ENCODE results near the gene ADPRH. TPM values are rescaled to one million over a fixed set of nuclear protein-coding genes. Genes with fewer than 3 reads are reported as not detected.

Gene ADPRH
- total RNA-seq: 0.68 and 3.9 TPM in 2 replicates

DNA sequence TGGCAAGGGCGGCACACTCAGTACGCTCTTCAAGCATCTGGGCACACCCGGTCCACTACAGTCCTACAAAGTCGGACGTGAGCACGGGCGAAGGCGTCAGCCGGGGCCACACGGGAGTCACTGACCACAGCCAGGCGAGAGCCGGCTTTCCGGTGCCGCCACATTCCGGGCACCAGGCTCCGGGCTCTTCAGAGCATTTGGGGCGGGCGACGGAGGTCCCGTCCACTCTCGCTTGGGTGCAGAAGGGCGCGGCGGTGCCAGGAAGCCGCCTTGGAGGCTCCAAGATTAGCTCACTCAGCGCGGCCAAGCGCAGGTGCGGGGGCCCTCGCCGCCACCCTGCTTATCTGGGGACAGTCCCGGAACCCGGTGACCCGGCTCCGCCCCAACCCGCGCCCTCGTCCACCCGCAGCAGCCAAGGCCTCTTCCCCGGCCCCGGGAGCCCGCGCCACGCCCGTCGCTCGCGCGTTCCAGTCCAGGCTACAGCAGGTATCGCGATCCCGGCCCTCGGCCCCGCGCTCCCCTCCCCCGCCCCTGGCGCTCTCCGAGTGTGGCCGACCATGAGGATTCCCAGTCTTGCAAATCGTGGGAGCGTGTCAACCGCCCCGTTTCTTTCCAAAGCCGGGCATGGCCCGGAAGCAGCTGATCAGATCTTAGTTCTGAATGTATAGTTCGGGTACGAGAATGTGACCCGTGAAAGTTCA is at the start of gene ADPRH:
Gene ADPRH, plus strand, starts transcription at position 127 of the 701 bp plus-strand sequence. CDS start 2,678 bp downstream, outside the sequence.

DNA sequence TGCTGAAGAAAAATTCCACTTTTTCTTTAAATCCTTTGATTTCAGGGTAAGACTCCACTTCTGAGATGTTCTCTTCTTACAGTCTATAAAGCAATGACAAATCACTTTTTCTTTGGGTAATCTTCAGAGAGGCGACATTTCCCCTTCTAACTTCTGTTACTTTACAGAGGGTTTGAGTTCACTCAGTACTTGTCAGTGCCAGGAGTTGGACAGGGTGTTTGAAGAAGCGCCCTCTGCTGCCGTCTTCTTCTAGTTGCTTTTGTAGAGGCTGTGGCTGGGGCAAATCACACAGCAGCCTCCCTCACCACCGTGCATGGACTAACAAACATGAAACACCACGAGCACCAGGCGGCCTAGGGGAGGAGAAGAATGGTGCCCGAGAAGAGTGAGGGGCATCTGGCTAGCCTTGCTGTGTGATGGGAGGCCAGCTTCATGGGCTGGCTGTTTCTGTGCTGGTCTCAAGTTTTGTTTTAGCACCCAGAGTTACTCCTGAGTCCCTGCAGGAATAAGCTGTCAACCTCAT is 19.8 kb upstream of the ADPRH start, which contains the start of gene CD80:
Gene CD80, minus strand, starts transcription at position 174 of the 523 bp plus-strand sequence. CDS start 1,886 bp downstream, outside the sequence.

DNA sequence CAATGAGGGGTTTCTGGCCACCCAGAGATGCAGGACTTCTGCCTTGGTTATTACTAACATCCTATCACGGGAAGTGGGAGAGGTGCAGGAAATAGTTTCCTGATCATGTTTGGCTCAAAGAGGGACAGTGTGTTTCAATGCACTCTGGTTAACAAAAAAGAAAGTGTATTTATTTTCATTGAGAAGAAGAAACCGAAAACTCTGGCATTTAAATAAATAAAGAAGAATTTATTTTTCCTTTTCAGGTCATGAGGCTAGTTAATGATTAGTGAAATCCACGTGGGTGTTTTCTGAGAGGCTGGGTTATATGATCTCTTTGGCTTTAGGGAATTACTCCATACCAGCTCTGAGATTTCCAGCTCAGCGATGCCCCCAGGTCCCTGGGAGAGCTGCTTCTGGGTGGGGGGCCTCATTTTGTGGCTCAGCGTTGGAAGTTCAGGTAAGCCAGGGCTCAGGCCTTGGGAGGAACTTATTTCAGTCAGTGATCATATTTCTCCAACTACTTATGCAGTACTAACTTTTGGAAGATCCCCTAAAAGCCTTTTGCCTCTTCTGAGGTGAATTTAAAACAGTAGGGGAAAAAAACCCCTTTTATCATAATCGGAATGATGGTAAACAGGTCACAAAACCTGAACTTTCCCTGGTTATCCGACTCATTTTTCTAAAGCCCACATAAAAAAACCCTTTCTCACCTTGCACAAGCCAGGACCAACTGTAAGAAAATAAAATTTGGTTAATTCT is 18.4 kb downstream of the ADPRH start, which contains the start of gene PLA1A:
Gene PLA1A, plus strand, starts transcription at position 338 of the 741 bp plus-strand sequence. Its CDS starts 29 bp downstream, at position 367.

Other genes with a start within 250 kb of the ADPRH start
- 52.3 and 67.0 TPM in 2 replicates for gene TMEM39A, start 115.9 kb upstream of the ADPRH start, total RNA-seq
- gene POGLUT1, start 110.5 kb upstream of the ADPRH start, total RNA-seq: 15.0 and 19.8 TPM in 2 replicates
- 61.6 and 75.2 TPM in 2 replicates for gene TIMMDC1, start 80.9 kb upstream of the ADPRH start, total RNA-seq
- not detected in 2 replicates for gene CD80, start 19.9 kb upstream of the ADPRH start, total RNA-seq
- gene PLA1A, start 18.4 kb downstream of the ADPRH start, total RNA-seq: 0.14 TPM in 1 of 2 replicates, not detected in the other
- 0.28 and 0.34 TPM in 2 replicates for gene POPDC2, start 81.1 kb downstream of the ADPRH start, total RNA-seq
- gene COX17, start 97.9 kb downstream of the ADPRH start, total RNA-seq: 22.2 and 24.4 TPM in 2 replicates
- gene CFAP91, start 123.5 kb downstream of the ADPRH start, total RNA-seq: 0.07 TPM in 1 of 2 replicates, not detected in the other
- gene NR1I2, start 202.6 kb downstream of the ADPRH start, total RNA-seq: under 0.01 TPM in 2 replicates